ENCODE measurements around the gene CR1.
A peak's percentile ranks its signal among the peaks of the same experiment; 100 is the strongest.

The CR1 gene

DNA sequence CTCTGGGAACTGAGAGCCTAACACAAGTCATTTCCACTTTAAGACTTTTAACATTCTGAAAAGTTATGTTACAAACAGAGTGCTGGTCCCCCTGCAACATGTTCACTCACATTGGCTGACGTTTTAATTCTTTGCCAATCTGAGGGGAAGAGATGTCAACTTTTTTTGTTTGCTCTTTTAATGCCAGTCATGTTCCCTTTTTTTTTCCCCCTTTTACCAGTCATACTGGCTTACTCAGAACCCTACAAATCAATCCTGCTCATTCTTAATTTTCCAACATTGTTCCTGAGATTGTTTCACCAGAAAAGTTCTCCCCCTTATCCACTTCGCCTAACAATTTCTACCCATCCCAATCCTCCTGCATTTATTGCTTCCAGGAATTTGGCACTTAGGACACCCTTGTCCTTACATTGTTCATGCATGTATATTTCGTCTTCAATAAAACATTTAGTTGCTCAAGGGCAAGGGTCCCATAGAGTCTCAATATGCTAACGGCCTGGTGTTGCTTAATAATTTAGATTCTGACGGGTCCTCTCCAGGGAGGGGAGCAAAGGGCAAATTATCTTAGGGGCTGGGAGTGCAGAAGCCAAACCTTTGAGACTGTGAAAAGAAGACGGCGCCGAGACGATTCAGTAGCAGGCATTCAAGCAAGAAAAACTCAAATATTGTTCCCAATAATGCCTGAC is 148.4 kb downstream of the CR1 start:
- Histone ChIP-seq H4K91ac (ENCODE audit: low read depth, low read length, poor library complexity) (no peak overlapping the region), H3K9me3 (replicated peaks in 1 of 2; ENCODE audit: control insufficient read depth in 2 of 2, insufficient read depth in 1 of 2, low read depth in 1 of 2, low read length in 2 of 2) (no peaks in the 10 kb centered on the region), H3K14ac (ENCODE audit: low read length) (no peak overlapping the region), H3K4ac (ENCODE audit: low read length) (no peak overlapping the region), H3K79me1 (ENCODE audit: low read depth, low read length) (no peaks in the 10 kb centered on the region), H3K36me3 (replicated peaks in 1 of 2; ENCODE audit: control insufficient read depth in 2 of 2, insufficient read depth in 2 of 2, low read length in 2 of 2) (no peaks in the 10 kb centered on the region), H2BK15ac (ENCODE audit: low read length) (no peak overlapping the region), H3K18ac (ENCODE audit: low read length) (no peak overlapping the region), H2BK120ac (ENCODE audit: low read depth, low read length) (no peak overlapping the region), H4K8ac (ENCODE audit: low read depth, low read length) (no peak overlapping the region), H2AK5ac (ENCODE audit: low read depth, low read length) (no peak overlapping the region), H3K27ac (replicated peaks; ENCODE audit: low read length) (no peak overlapping the region), H3K27me3 (ENCODE audit: control insufficient read depth in 3 of 3, insufficient read depth in 3 of 3, low read depth in 1 of 3, low read length in 3 of 3) (no peaks in the 10 kb centered on the region), H2BK12ac (ENCODE audit: low read length) (no peak overlapping the region), H3K9ac (ENCODE audit: low read depth, low read length, poor library complexity) (no peak overlapping the region), H2AFZ (ENCODE audit: low read length) (no peak overlapping the region), H2BK5ac (ENCODE audit: low read length) (no peak overlapping the region), H3K4me1 (ENCODE audit: control insufficient read depth in 2 of 2, insufficient read depth in 1 of 2, low read depth in 1 of 2, low read length in 2 of 2) (peaks cover 0 to under 1% of the 10 kb centered on the region in 2 donors), H3K4me3 (ENCODE audit: low read length in 2 of 2) (no peak overlapping the region), H3K4me2 (ENCODE audit: insufficient read depth, low read length, poor library complexity, severe bottlenecking) (no peak overlapping the region), H3K23ac (ENCODE audit: low read depth, low read length, poor library complexity) (no peak overlapping the region)
- WGBS, 2 donors (ENCODE audit: extremely low coverage in 2 of 2, insufficient read length in 2 of 2, insufficient replicate concordance in 1 of 2): no CpG with 5 or more reads among the region's 9 CpGs
- no peak for DNase-seq (ENCODE audit: low spot score)

DNA sequence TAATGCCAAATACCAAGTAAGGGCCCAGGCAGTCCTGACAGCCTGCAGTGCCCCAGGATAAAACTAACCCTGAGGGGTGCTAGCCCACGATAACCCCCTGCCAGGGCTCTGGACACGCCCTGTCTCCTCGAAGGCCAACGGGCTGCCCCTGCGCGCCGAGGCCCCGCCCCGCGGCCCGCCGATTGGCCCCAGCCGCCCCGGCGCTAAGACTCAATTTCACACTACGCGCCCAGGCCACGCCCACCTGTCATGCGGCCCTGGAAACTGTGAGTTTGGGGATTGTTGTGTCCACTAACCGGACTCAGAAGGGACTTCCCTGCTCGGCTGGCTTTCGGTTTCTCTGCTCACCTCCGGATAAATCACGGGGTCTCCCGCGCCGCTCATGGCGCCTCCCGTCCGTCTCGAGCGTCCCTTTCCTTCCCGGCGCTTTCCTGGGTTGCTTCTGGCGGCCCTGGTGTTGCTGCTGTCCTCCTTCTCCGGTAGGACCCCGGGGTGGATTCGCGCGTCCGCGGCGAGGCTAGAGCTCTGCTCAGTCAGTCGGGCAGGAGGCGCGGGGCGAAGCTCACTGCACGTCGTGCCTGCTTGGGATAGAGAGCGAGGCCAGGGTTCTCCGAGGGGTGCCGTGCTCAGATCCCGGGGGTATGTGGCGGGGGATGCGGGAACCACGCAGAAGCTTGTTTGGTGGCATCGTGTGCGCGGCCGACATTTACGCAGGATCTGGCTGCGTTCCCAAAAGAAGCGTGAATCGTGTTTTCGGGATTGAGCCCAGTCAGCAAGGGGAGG is 149.1 kb downstream of the CR1 start, which contains the start of gene CR1L:
TSS of gene CR1L (plus strand) at position 282 of the 783 bp plus-strand sequence. CDS start at position 383, 101 bp downstream.
- no peak for DNase-seq (ENCODE audit: low spot score)
- Histone ChIP-seq H3K14ac (ENCODE audit: low read length) (peak within 1 kb of the TSS; percentile 56), H3K27me3 (ENCODE audit: control insufficient read depth in 3 of 3, insufficient read depth in 3 of 3, low read depth in 1 of 3, low read length in 3 of 3) (no peaks in the 10 kb centered on the region), H4K8ac (ENCODE audit: low read depth, low read length) (no peak within 1 kb of the TSS), H3K23ac (ENCODE audit: low read depth, low read length, poor library complexity) (peak within 1 kb of the TSS; percentile 73), H3K4me3 (ENCODE audit: low read length in 2 of 2) (peak within 1 kb of the TSS in 1 of 2 donors; percentile 65), H2BK15ac (ENCODE audit: low read length) (no peak within 1 kb of the TSS), H3K9me3 (replicated peaks in 1 of 2; ENCODE audit: control insufficient read depth in 2 of 2, insufficient read depth in 1 of 2, low read depth in 1 of 2, low read length in 2 of 2) (no peaks in the 10 kb centered on the region), H4K91ac (ENCODE audit: low read depth, low read length, poor library complexity) (no peak within 1 kb of the TSS), H3K18ac (ENCODE audit: low read length) (peak within 1 kb of the TSS; percentile 48), H3K4me1 (ENCODE audit: control insufficient read depth in 2 of 2, insufficient read depth in 1 of 2, low read depth in 1 of 2, low read length in 2 of 2) (peaks cover 0 to 2% of the 10 kb centered on the region in 2 donors), H3K4me2 (ENCODE audit: insufficient read depth, low read length, poor library complexity, severe bottlenecking) (no peak within 1 kb of the TSS), H3K27ac (replicated peaks; ENCODE audit: low read length) (no peak within 1 kb of the TSS), H2AFZ (ENCODE audit: low read length) (no peak within 1 kb of the TSS), H2BK12ac (ENCODE audit: low read length) (peak within 1 kb of the TSS; percentile 41), H2AK5ac (ENCODE audit: low read depth, low read length) (peak within 1 kb of the TSS; percentile 84), H2BK120ac (ENCODE audit: low read depth, low read length) (no peak within 1 kb of the TSS), H3K36me3 (replicated peaks in 1 of 2; ENCODE audit: control insufficient read depth in 2 of 2, insufficient read depth in 2 of 2, low read length in 2 of 2) (no peaks in the 10 kb centered on the region), H3K4ac (ENCODE audit: low read length) (no peak within 1 kb of the TSS), H3K9ac (ENCODE audit: low read depth, low read length, poor library complexity) (no peak within 1 kb of the TSS), H2BK5ac (ENCODE audit: low read length) (peak within 1 kb of the TSS; percentile 66), H3K79me1 (ENCODE audit: low read depth, low read length) (no peaks in the 10 kb centered on the region)
- WGBS, 2 donors (ENCODE audit: extremely low coverage in 2 of 2, insufficient read length in 2 of 2, insufficient replicate concordance in 1 of 2): no CpG with 5 or more reads among the region's 65 CpGs

DNA sequence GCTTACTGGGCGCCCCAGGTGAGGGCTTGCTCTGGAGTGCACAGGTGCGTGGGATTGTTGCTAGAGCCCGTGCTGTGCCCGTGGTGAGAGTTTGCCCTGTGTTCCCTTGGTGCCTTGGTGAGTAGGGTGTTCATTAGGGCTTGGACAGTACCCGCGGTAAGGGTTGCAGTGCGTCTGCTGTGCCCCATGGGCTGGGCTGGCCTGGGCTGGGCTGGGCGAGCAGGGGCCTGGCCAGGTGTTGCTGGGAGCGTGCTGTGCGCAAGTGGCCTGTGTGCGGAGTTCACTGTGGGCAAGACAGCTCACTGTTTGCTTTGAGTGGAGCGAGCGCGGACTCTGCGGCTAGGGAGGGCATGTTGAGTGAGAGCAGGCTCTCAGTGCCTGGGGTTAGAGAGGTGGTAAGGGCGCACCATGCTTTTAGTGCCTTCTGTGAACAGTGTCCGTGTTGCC is 149.7 kb downstream of the CR1 start:
- no peak overlapping the region for H4K91ac ChIP-seq (ENCODE audit: low read depth, low read length, poor library complexity)
- no peak overlapping the region for H3K4ac ChIP-seq (ENCODE audit: low read length)
- no peak overlapping the region for H2BK120ac ChIP-seq (ENCODE audit: low read depth, low read length)
- peaks cover 0 to 2% of the 10 kb centered on the region in 2 donors for H3K4me1 ChIP-seq (ENCODE audit: control insufficient read depth in 2 of 2, insufficient read depth in 1 of 2, low read depth in 1 of 2, low read length in 2 of 2)
- no peak overlapping the region for H3K27ac ChIP-seq (replicated peaks; ENCODE audit: low read length)
- no peak overlapping the region for H3K9ac ChIP-seq (ENCODE audit: low read depth, low read length, poor library complexity)
- H3K79me1 ChIP-seq (ENCODE audit: low read depth, low read length): no peaks in the 10 kb centered on the region
- H3K4me2 ChIP-seq (ENCODE audit: insufficient read depth, low read length, poor library complexity, severe bottlenecking): no peak overlapping the region
- H4K8ac ChIP-seq (ENCODE audit: low read depth, low read length): no peak overlapping the region
- no CpG with 5 or more reads among the region's 17 CpGs for WGBS, 2 donors (ENCODE audit: extremely low coverage in 2 of 2, insufficient read length in 2 of 2, insufficient replicate concordance in 1 of 2)
- H3K18ac ChIP-seq (ENCODE audit: low read length): no peak overlapping the region
- H3K23ac ChIP-seq (ENCODE audit: low read depth, low read length, poor library complexity): no peak overlapping the region
- DNase-seq (ENCODE audit: low spot score): no peak
- H2BK15ac ChIP-seq (ENCODE audit: low read length): no peak overlapping the region
- no peaks in the 10 kb centered on the region for H3K9me3 ChIP-seq (replicated peaks in 1 of 2; ENCODE audit: control insufficient read depth in 2 of 2, insufficient read depth in 1 of 2, low read depth in 1 of 2, low read length in 2 of 2)
- H2AK5ac ChIP-seq (ENCODE audit: low read depth, low read length): no peak overlapping the region
- H3K36me3 ChIP-seq (replicated peaks in 1 of 2; ENCODE audit: control insufficient read depth in 2 of 2, insufficient read depth in 2 of 2, low read length in 2 of 2): no peaks in the 10 kb centered on the region
- no peaks in the 10 kb centered on the region for H3K27me3 ChIP-seq (ENCODE audit: control insufficient read depth in 3 of 3, insufficient read depth in 3 of 3, low read depth in 1 of 3, low read length in 3 of 3)
- H2BK5ac ChIP-seq (ENCODE audit: low read length): peak overlapping the region; percentile 66
- H2AFZ ChIP-seq (ENCODE audit: low read length): no peak overlapping the region
- no peak overlapping the region for H2BK12ac ChIP-seq (ENCODE audit: low read length)
- H3K4me3 ChIP-seq (ENCODE audit: low read length in 2 of 2): peak overlapping the region in 1 of 2 donors; percentile 65
- H3K14ac ChIP-seq (ENCODE audit: low read length): no peak overlapping the region

DNA sequence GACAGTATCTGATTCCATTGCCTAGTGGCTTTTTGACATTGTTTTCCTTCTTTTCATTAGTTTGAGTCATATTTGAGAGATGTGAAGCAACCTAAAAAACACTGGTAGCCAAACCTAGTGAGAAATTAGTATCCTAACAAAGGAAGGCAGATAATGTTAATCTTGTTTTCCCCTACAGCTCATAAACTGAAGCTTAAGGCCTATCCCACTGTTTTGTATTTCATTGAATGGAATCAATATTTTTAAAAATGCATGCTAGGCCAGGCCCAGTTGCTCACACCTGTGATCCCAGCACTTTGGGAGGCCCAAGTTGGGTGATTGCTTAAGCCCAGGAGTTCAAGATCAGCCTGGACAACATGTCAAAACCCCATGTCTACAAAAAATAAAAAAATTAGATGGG is 150.2 kb downstream of the CR1 start:
- no peak overlapping the region for H2AK5ac ChIP-seq (ENCODE audit: low read depth, low read length)
- no peak for DNase-seq (ENCODE audit: low spot score)
- H3K79me1 ChIP-seq (ENCODE audit: low read depth, low read length): no peaks in the 10 kb centered on the region
- H3K4me3 ChIP-seq (ENCODE audit: low read length in 2 of 2): no peak overlapping the region
- H2BK12ac ChIP-seq (ENCODE audit: low read length): no peak overlapping the region
- no peaks in the 10 kb centered on the region for H3K9me3 ChIP-seq (replicated peaks in 1 of 2; ENCODE audit: control insufficient read depth in 2 of 2, insufficient read depth in 1 of 2, low read depth in 1 of 2, low read length in 2 of 2)
- H3K14ac ChIP-seq (ENCODE audit: low read length): no peak overlapping the region
- no peak overlapping the region for H3K27ac ChIP-seq (replicated peaks; ENCODE audit: low read length)
- no peak overlapping the region for H3K4me2 ChIP-seq (ENCODE audit: insufficient read depth, low read length, poor library complexity, severe bottlenecking)
- no peak overlapping the region for H2BK120ac ChIP-seq (ENCODE audit: low read depth, low read length)
- H2BK5ac ChIP-seq (ENCODE audit: low read length): no peak overlapping the region
- no peak overlapping the region for H3K18ac ChIP-seq (ENCODE audit: low read length)
- H2BK15ac ChIP-seq (ENCODE audit: low read length): no peak overlapping the region
- H3K36me3 ChIP-seq (replicated peaks in 1 of 2; ENCODE audit: control insufficient read depth in 2 of 2, insufficient read depth in 2 of 2, low read length in 2 of 2): no peaks in the 10 kb centered on the region
- peaks cover 0 to 2% of the 10 kb centered on the region in 2 donors for H3K4me1 ChIP-seq (ENCODE audit: control insufficient read depth in 2 of 2, insufficient read depth in 1 of 2, low read depth in 1 of 2, low read length in 2 of 2)
- no peak overlapping the region for H2AFZ ChIP-seq (ENCODE audit: low read length)
- no peak overlapping the region for H4K8ac ChIP-seq (ENCODE audit: low read depth, low read length)
- H3K4ac ChIP-seq (ENCODE audit: low read length): no peak overlapping the region
- no peak overlapping the region for H3K9ac ChIP-seq (ENCODE audit: low read depth, low read length, poor library complexity)
- H3K23ac ChIP-seq (ENCODE audit: low read depth, low read length, poor library complexity): no peak overlapping the region
- H3K27me3 ChIP-seq (ENCODE audit: control insufficient read depth in 3 of 3, insufficient read depth in 3 of 3, low read depth in 1 of 3, low read length in 3 of 3): no peaks in the 10 kb centered on the region
- no peak overlapping the region for H4K91ac ChIP-seq (ENCODE audit: low read depth, low read length, poor library complexity)
